Heart left ventricle (tissue), 16 donors: ENCODE results near the gene ZNF785. TPM values are rescaled to one million over a fixed set of nuclear protein-coding genes. Genes with fewer than 3 reads are reported as not detected.

Experiments
- ATAC-seq, 4 donors: fragments of 200-7000 bp; cut with Tn5 transposase; one replicate each; pipeline ENCODE4 v1.9.1; 2020 to 2022; ENCODE audit warnings: moderate library complexity in 4 of 4, mild to moderate bottlenecking in 3 of 4, moderate number of reproducible peaks in 1 of 4
- DNase-seq, 5 donors: peaks; one replicate each; pipeline ENCODE4 v3.0.0-alpha.2; 2020
- H3K27ac ChIP-seq, 12 donors: fragments of 200-600 bp; sonication (generic) in 4 of 12; one replicate each; pipeline versions ENCODE4 v1.5.0 to v1.8.0; 2016 to 2022; ENCODE audit warnings: mild to moderate bottlenecking in 2 of 12
- H3K27me3 ChIP-seq, 9 donors: fragments of 200-600 bp; sonication (generic) in 2 of 9; one replicate each; pipeline versions ENCODE4 v1.5.1 to v1.8.0; 2016 to 2022; ENCODE audit warnings: mild to moderate bottlenecking in 3 of 9
- H3K36me3 ChIP-seq, 9 donors: fragments of 200-600 bp; sonication (generic) in 2 of 9; one replicate each; pipeline versions ENCODE4 v1.5.0 to v1.8.0; 2018 to 2022; ENCODE audit warnings: mild to moderate bottlenecking in 2 of 9
- H3K4me1 ChIP-seq, 12 donors: fragments of 200-600 bp; sonication (generic) in 4 of 12; one replicate each; pipeline versions ENCODE4 v1.5.0 to v1.8.0; 2016 to 2022; ENCODE audit warnings: mild to moderate bottlenecking in 3 of 12
- H3K4me3 ChIP-seq, 12 donors: fragments of 200-600 bp; sonication (generic) in 4 of 12; one replicate each; pipeline versions ENCODE4 v1.5.0 to v1.8.0; 2017 to 2022; ENCODE audit warnings: mild to moderate bottlenecking in 9 of 12, moderate library complexity in 4 of 12
- H3K9me3 ChIP-seq, 12 donors: fragments of 200-600 bp; sonication (generic) in 4 of 12; one replicate each; pipeline versions ENCODE4 v1.5.0 to v1.8.0; 2016 to 2022; ENCODE audit warnings: mild to moderate bottlenecking in 1 of 12
- POLR2A ChIP-seq, 2 donors: fragments of 450-650 bp; IDR thresholded peaks; one replicate each; pipeline ENCODE4 v1.6.1; 2017; ENCODE audit warnings: antibody characterized with exemption in 2 of 2, mild to moderate bottlenecking in 2 of 2, moderate library complexity in 2 of 2
- WGBS, 4 donors: extraction: QIAGEN DNeasy Blood & Tissue Kit in 2 of 4; methylation state at CpG; one replicate each; pipeline versions ENCODE4 v1.1.5 to v1.1.7; 2013 to 2018; 5-methylcytosine and 5-hydroxymethylcytosine counted together
- intact Hi-C, 10 donors: fragments of 100-400 bp; cut with DNase I; formaldehyde crosslinking; loops; one replicate each; pipeline versions ENCODE4 v1.11.1 to v1.14.2; 2022
- polyA plus RNA-seq, 2 donors: library from polyadenylated mRNA; stranded (reverse); fragments of 200-250 nt; gene quantifications; one replicate each; pipeline ENCODE4 v1.2.3, GENCODE V29; 2013
- total RNA-seq, 9 donors: library from RNA; depleted of rRNA in 2 of 9; stranded (reverse); fragments of >200 nt in 2 of 9; fragmentation: NEBNext Ultra II Directional in 3 of 9; extraction: Animal tissue kit (Norgen Biotek cat#: 25700) in 3 of 9; gene quantifications; one replicate each; pipeline versions ENCODE4 v1.1.0 to v1.2.4, GENCODE V29; 2016 to 2023
- TF ChIP-seq, protein P1 (sequence below), 12 donors: fragments of 200-600 bp; sonication (generic) in 4 of 12; IDR thresholded peaks; one replicate each; pipeline versions ENCODE4 v1.5.0 to v1.8.0; 2018 to 2022; ENCODE audit warnings: antibody characterized with exemption in 12 of 12, mild to moderate bottlenecking in 5 of 12
- donor health status: ischemic (EF 13 %, LVEDD 7.1; RV severe dilation, severe dysfunction).
- donor health status: healthy with polysubstance abuse.
- donor health status: DM: no; HTN: yes; CAD: no.
- donor health status: DM: no; HTN: no; CAD: no.
- donor health status: ischemic (EF 25% LVEDD 6.9; RV normal size, moderate dysfunction).
- donor health status: ischemic (EF 25% LVEDD 5.7; RV mildly dilated, moderate dysfunction).
- donor health status: healthy.
- donor health status: DM: yes; HTN: yes; CAD: no.
- donor health status: ischemic (EF 35%, LVEDD 5.7; RV mildly dilated, moderate dysfunction).
- donor health status: nonischemic (EF 11% LVEDD 7.7; RV severe dilation, severe dysfunction).
- donor health status: DM: yes; HTN: yes; CAD: no.
- donor health status: PGD.
- donor health status: ischemic (EF 29% LVEDD 5.4; RV normal size, mild dysfunction).
- donor health status: nonischemic (EF 23%, LVEDD 6.1; RV moderate dilation, normal function).

Gene ZNF785
- total and polyA plus RNA-seq, 11 donors, result 2.9 to 10.9 (median 4.5) TPM

DNA sequence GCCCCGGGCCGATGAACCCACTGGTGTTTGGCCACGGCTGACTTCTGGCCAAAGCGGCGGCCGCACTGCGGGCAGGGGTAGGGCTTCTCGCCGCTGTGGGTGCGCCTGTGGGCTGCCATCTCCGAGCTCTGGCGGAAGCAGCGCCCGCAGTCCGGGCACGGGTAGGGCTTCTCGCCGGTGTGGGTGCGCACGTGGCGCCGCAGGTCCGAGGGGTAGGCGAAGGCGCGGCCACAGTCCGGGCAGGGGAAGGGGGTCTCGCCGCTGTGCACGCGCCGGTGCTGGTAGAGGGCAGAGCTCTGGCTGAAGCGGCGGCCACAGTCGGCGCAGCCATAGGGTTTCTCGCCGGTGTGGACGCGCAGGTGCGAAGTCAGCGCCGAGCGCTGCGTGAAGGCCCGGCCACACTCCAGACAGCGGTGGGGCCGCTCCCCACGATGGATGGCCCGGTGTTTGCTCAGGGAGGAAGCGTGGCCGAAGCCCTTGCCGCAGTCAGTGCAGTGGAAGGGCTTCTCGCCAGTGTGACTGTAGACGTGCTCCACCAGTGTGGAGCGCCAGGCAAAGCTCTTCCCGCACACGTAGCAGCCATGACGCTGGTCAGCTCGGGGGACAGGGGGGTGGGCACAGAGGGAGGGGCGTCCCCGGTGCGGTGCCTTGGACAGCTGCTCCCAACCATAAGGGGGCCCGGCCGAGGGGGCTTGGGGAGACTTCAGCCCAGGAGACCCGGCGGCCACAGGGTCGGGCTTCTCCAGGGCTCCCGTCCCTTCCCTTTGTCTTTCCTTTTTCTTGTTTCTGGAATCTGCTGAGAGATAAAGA, 30.0 kb downstream of the ZNF785 start:
- Histone ChIP-seq H3K27me3 (no peaks in the 10 kb centered on the region), H3K9me3 (no peaks in the 10 kb centered on the region), H3K36me3 (peaks cover 0 to 31% (median 21%) of the 10 kb centered on the region in 9 donors), H3K4me3 (no peak overlapping the region), H3K27ac (peak overlapping the region in 3 of 12 donors; percentile 33 to 99 (median 92)), H3K4me1 (peaks cover 0 to 73% (median 31%) of the 10 kb centered on the region in 12 donors)
- intact Hi-C loops, result loop anchor here in 1 of 10 donors (2.0 kb wide), 1 partner anchor 21 kb away; the partner anchor contains the start of gene ZNF747
- no peak for DNase-seq
- ATAC-seq, result no peak
- WGBS, 4 donors, result 94 to 98% (median 95%) methylated on average over 41 to 69 of the region's 69 CpGs
- no peak for TF ChIP-seq POLR2A (IDR thresholded peaks at IDR 0.05)
- TF ChIP-seq, protein P1, sequence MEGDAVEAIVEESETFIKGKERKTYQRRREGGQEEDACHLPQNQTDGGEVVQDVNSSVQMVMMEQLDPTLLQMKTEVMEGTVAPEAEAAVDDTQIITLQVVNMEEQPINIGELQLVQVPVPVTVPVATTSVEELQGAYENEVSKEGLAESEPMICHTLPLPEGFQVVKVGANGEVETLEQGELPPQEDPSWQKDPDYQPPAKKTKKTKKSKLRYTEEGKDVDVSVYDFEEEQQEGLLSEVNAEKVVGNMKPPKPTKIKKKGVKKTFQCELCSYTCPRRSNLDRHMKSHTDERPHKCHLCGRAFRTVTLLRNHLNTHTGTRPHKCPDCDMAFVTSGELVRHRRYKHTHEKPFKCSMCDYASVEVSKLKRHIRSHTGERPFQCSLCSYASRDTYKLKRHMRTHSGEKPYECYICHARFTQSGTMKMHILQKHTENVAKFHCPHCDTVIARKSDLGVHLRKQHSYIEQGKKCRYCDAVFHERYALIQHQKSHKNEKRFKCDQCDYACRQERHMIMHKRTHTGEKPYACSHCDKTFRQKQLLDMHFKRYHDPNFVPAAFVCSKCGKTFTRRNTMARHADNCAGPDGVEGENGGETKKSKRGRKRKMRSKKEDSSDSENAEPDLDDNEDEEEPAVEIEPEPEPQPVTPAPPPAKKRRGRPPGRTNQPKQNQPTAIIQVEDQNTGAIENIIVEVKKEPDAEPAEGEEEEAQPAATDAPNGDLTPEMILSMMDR (IDR thresholded peaks at IDR 0.05), result no peak

DNA sequence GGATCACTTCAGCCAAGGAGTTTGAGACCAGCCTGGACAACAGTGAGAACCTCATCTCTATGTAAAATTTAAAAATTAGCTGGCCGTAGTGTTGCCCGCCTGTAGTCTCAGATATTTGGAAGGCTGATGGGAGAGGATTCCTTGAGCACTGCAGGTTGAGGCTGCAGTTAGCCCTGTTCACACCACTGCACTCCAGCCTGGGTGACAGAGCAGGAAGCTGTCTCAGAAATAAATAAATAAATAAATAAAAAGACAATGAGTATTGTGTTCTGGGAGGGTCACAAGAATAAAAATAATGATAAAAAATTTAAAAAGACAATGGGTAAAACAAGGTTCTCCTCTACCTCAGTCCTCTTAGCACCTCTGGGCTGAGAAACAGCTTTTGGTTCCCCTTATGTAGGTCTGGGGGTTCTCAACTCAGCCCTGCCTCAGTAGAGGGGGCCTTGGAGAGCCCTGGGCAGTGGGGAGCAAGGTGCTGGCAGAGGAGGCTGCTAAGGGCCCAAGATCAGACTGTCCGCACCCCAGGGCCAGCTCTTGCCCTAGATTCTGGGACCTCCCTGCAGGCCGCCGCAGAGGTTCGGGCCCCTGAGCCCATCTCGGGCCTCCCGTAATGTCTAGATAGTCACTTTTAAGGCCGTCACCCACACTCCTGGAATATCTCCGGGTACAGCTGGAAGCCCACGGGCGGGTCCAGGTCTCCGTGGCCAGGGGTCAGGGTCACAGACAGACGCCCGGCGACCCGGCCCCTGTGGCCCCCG, 30.8 kb downstream of the ZNF785 start:
- Histone ChIP-seq H3K4me3 (no peak overlapping the region), H3K27ac (peak overlapping the region in 2 of 12 donors; percentile 33 to 51), H3K9me3 (no peaks in the 10 kb centered on the region), H3K36me3 (peaks cover 0 to 31% (median 21%) of the 10 kb centered on the region in 9 donors), H3K27me3 (no peaks in the 10 kb centered on the region), H3K4me1 (peaks cover 0 to 66% (median 31%) of the 10 kb centered on the region in 12 donors)
- 93 to 95% (median 94%) methylated on average over 7 to 18 of the region's 18 CpGs for WGBS, 4 donors
- no peak for ATAC-seq
- no peak for DNase-seq
- intact Hi-C loops, result no loop called here
- TF ChIP-seq, protein P1 (IDR thresholded peaks at IDR 0.05), result no peak
- no peak for TF ChIP-seq POLR2A (IDR thresholded peaks at IDR 0.05)

DNA sequence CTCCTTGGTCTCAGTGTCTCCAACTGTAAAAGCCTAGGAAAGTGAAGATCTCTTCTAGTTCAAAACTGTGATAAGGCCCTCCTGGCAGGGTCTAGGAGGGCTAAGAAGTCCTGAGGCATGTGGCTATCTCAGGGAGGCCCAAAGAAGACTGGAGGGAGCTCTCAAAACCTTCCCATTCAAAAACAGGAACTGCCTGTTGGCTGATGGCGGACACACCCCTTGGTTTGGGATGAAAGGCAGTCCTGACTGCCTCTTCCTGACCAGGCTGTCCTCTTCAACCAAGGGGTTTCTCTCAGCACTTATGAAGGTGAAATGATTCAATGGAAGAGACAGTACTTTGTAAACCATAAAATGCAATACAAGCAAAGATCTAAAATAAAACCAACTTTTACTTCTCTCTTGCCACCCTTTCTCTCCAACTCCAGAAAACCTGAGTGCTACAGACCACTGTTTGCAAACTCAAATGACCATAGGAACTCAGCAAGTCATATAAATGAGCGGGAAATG, 32.1 kb downstream of the ZNF785 start:
- intact Hi-C loops, result no loop called here
- ATAC-seq (no peak), DNase-seq (no peak)
- peaks cover 0 to 31% (median 21%) of the 10 kb centered on the region in 9 donors for H3K36me3 ChIP-seq
- peaks cover 0 to 77% (median 34%) of the 10 kb centered on the region in 12 donors for H3K4me1 ChIP-seq
- H3K27me3 ChIP-seq, result no peaks in the 10 kb centered on the region
- H3K4me3 ChIP-seq, result no peak overlapping the region
- TF ChIP-seq, protein P1 (IDR thresholded peaks at IDR 0.05), result no peak
- no peak for TF ChIP-seq POLR2A (IDR thresholded peaks at IDR 0.05)
- peak overlapping the region in 4 of 12 donors; percentile 6 to 71 (median 26) for H3K27ac ChIP-seq
- 75 to 93% (median 89%) methylated on average over 2 of the region's 2 CpGs for WGBS, 4 donors
- H3K9me3 ChIP-seq, result no peaks in the 10 kb centered on the region
